H1 (cell line): ENCODE results near the gene SSH2. TPM values are rescaled to one million over a fixed set of nuclear protein-coding genes. Genes with fewer than 3 reads are reported as not detected.

Experiments
- CTCF ChIA-PET: fragments of 300-600 bp; sonication (Branson Sonifier 250); formaldehyde crosslinking; loops from one replicate; lab custom pipeline; 2021; ENCODE audit not compliant: partially characterized antibody; lab: Charles Lee
- POLR2A ChIA-PET: fragments of 300-600 bp; sonication (Branson Sonifier 250); formaldehyde crosslinking; loops from one replicate; lab custom pipeline; 2021; ENCODE audit warnings: inconsistent platforms; ENCODE audit not compliant: partially characterized antibody; lab: Charles Lee
- DNase-seq, 2 experiments: peaks; one replicate each; pipeline versions ENCODE4 v3.0.0 to v3.0.0-alpha.2; 2010 to 2022; ENCODE audit warnings: low spot score in 2 of 2, low read depth in 1 of 2, mixed read lengths in 1 of 2
- FAIRE-seq: peaks from 2 replicates; lab custom pipeline; 2011; peaks lifted over from hg19 to GRCh38; lab: Jason Lieb, UNC
- H2AFZ ChIP-seq: 2 replicates; pipeline ENCODE4 v1.8.1; 2012; ENCODE audit warnings: low read length, inconsistent platforms
- H2AK5ac ChIP-seq: 2 replicates; pipeline ENCODE4 v1.6.1; 2013; ENCODE audit warnings: low read depth, low read length
- H2BK120ac ChIP-seq: replicated peaks from 2 replicates; pipeline ENCODE3; 2013; ENCODE audit warnings: low read depth, low read length, inconsistent platforms
- H2BK12ac ChIP-seq: 2 replicates; pipeline ENCODE4 v1.6.1; 2013; ENCODE audit warnings: low read depth, low read length
- H2BK15ac ChIP-seq: 2 replicates; pipeline ENCODE4 v1.6.1; 2013; ENCODE audit warnings: low read length
- H2BK20ac ChIP-seq: 2 replicates; pipeline ENCODE4 v1.6.1; 2013; ENCODE audit warnings: low read length
- H2BK5ac ChIP-seq: 2 replicates; pipeline ENCODE4 v1.6.1; 2013; ENCODE audit warnings: low read depth, low read length
- H3K14ac ChIP-seq: 2 replicates; pipeline ENCODE4 v1.6.1; 2013; ENCODE audit warnings: inconsistent platforms; ENCODE audit not compliant: insufficient read length
- H3K18ac ChIP-seq: 2 replicates; pipeline ENCODE4 v1.6.1; 2013; ENCODE audit warnings: low read length; ENCODE audit errors: extremely low read depth
- H3K23ac ChIP-seq: 2 replicates; pipeline ENCODE4 v1.6.1; 2013; ENCODE audit warnings: inconsistent platforms; ENCODE audit not compliant: insufficient read length
- H3K23me2 ChIP-seq: 2 replicates; pipeline ENCODE4 v1.6.1; 2013; ENCODE audit warnings: low read depth, low read length
- H3K27ac ChIP-seq: 2 replicates; pipeline ENCODE4 v1.6.1; 2011; ENCODE audit warnings: low read depth, low read length, inconsistent platforms
- H3K27me3 ChIP-seq, 4 experiments: replicated peaks in 1 of 4; 1 replicate in 1 of 4; 2 replicates in 3 of 4; pipeline versions ENCODE4 v1.6.1 to v1.8.1; 2011 to 2013; ENCODE audit warnings: low read length in 3 of 4, mild to moderate bottlenecking in 3 of 4, inconsistent platforms in 2 of 4, mixed read lengths in 2 of 4, moderate library complexity in 1 of 4; ENCODE audit not compliant: control insufficient read depth in 3 of 4, insufficient read depth in 3 of 4; ENCODE audit errors: extremely low read depth in 1 of 4
- H3K36me3 ChIP-seq, 4 experiments: 2 replicates each; pipeline versions ENCODE4 v1.6.1 to v1.8.1; 2011 to 2013; ENCODE audit warnings: mild to moderate bottlenecking in 4 of 4, low read length in 3 of 4, moderate library complexity in 2 of 4, control low read depth in 1 of 4, inconsistent platforms in 1 of 4; ENCODE audit not compliant: insufficient read depth in 4 of 4, control insufficient read depth in 2 of 4
- H3K4ac ChIP-seq: replicated peaks from 2 replicates; pipeline ENCODE3; 2013; ENCODE audit warnings: low read length, low read depth, mixed read lengths, inconsistent platforms; ENCODE audit not compliant: insufficient read length
- H3K4me1 ChIP-seq, 4 experiments: replicated peaks in 1 of 4; 1 replicate in 1 of 4; 2 replicates in 3 of 4; pipeline versions ENCODE4 v1.6.1 to v1.8.1; 2011 to 2013; ENCODE audit warnings: low read length in 3 of 4, inconsistent platforms in 2 of 4, mixed read lengths in 1 of 4; ENCODE audit not compliant: insufficient read depth in 4 of 4, control insufficient read depth in 3 of 4
- H3K4me2 ChIP-seq, 2 experiments: 2 replicates each; pipeline versions ENCODE4 v1.6.1 to v1.8.1; 2011 to 2013; ENCODE audit warnings: low read depth in 2 of 2, low read length in 2 of 2, control low read depth in 1 of 2, inconsistent platforms in 1 of 2, mild to moderate bottlenecking in 1 of 2; ENCODE audit not compliant: insufficient read depth in 1 of 2
- H3K4me3 ChIP-seq, 4 experiments: fragments of 200-600, 300-600 bp in 1 of 4; sonication (generic), shearing (Covaris generic), sonication (Bioruptor Twin) in 1 of 4; 2 replicates each; pipeline versions ENCODE4 v1.5.1 to v1.8.1; 2011 to 2016; ENCODE audit warnings: low read length in 4 of 4, low read depth in 3 of 4, control low read depth in 2 of 4, inconsistent platforms in 2 of 4, mild to moderate bottlenecking in 2 of 4, mixed read lengths in 1 of 4, moderate library complexity in 1 of 4; ENCODE audit not compliant: insufficient read depth in 2 of 4; ENCODE audit errors: extremely low read depth in 1 of 4
- H3K56ac ChIP-seq: replicated peaks from 2 replicates; pipeline ENCODE3; 2013; ENCODE audit warnings: low read depth, mild to moderate bottlenecking, mixed read lengths, low read length, inconsistent platforms; ENCODE audit not compliant: insufficient read length
- H3K79me1 ChIP-seq: 2 replicates; pipeline ENCODE4 v1.6.1; 2013; ENCODE audit warnings: low read depth, low read length, control low read depth
- H3K79me2 ChIP-seq, 2 experiments: 2 replicates each; pipeline versions ENCODE4 v1.6.1 to v1.8.1; 2012 to 2013; ENCODE audit warnings: low read length in 2 of 2, mild to moderate bottlenecking in 2 of 2, inconsistent platforms in 1 of 2; ENCODE audit not compliant: insufficient read depth in 2 of 2, control insufficient read depth in 1 of 2
- H3K9ac ChIP-seq, 4 experiments: replicated peaks in 1 of 4; 1 replicate in 1 of 4; 2 replicates in 3 of 4; pipeline versions ENCODE4 v1.6.1 to v1.8.1; 2011 to 2013; ENCODE audit warnings: low read depth in 3 of 4, low read length in 3 of 4, control low read depth in 2 of 4, mild to moderate bottlenecking in 2 of 4, moderate library complexity in 2 of 4, inconsistent platforms in 1 of 4; ENCODE audit errors: extremely low read depth in 1 of 4
- H3K9me3 ChIP-seq, 2 experiments: 2 replicates each; pipeline versions ENCODE4 v1.6.1 to v1.8.1; 2012 to 2013; ENCODE audit warnings: mild to moderate bottlenecking in 2 of 2, moderate library complexity in 2 of 2, control low read depth in 1 of 2, inconsistent platforms in 1 of 2, low read depth in 1 of 2, low read length in 1 of 2, mixed read lengths in 1 of 2; ENCODE audit not compliant: insufficient read depth in 2 of 2
- H4K20me1 ChIP-seq, 2 experiments: replicated peaks in 1 of 2; 2 replicates each; pipeline versions ENCODE3 to v1.8.1; 2011 to 2013; ENCODE audit warnings: inconsistent platforms in 2 of 2, low read length in 2 of 2, mild to moderate bottlenecking in 1 of 2; ENCODE audit not compliant: insufficient read depth in 2 of 2, control insufficient read depth in 1 of 2
- H4K5ac ChIP-seq: 2 replicates; pipeline ENCODE4 v1.6.1; 2013; ENCODE audit warnings: low read length, low read depth, mixed read lengths, inconsistent platforms; ENCODE audit not compliant: insufficient read length
- H4K8ac ChIP-seq: 2 replicates; pipeline ENCODE4 v1.8.0; 2013; ENCODE audit warnings: mild to moderate bottlenecking, moderate library complexity, low read length, inconsistent platforms; ENCODE audit not compliant: insufficient read depth; ENCODE audit errors: extremely low read depth
- H4K91ac ChIP-seq: replicated peaks from 2 replicates; pipeline ENCODE3; 2013; ENCODE audit warnings: low read length, mixed read lengths, inconsistent platforms; ENCODE audit not compliant: insufficient read length
- MAX ChIP-seq: IDR thresholded peaks from 2 replicates; pipeline ENCODE4 v1.6.1; 2012; ENCODE audit warnings: inconsistent platforms
- WGBS, 2 experiments: shearing (Covaris generic) in 1 of 2; methylation state at CpG; one replicate each; pipeline versions ENCODE4 v1.1.6 to v1.1.7; 2013 to 2015; ENCODE audit warnings: low lambda C conversion rate in 2 of 2, mixed read lengths in 2 of 2, inconsistent platforms in 1 of 2, low coverage in 1 of 2, missing lambda C conversion rate in 1 of 2; ENCODE audit not compliant: insufficient replicate concordance in 2 of 2, insufficient coverage in 1 of 2, insufficient read length in 1 of 2; ENCODE audit errors: extremely low coverage in 1 of 2, missing lambda C conversion rate in 1 of 2; 5-methylcytosine and 5-hydroxymethylcytosine counted together
- long read RNA-seq, 2 experiments: library from RNA in 1 of 2; library from capped mRNA in 1 of 2; stranded (forward); transcript quantifications; one replicate each; pipeline ENCODE4 v2.0.0, GENCODE V29; 2021; ENCODE audit warnings: inconsistent platforms in 1 of 2
- polyA minus RNA-seq, 3 experiments: library from RNA; depleted of rRNA, polyadenylated mRNA; stranded (reverse); fragments of >200 nt; gene quantifications; 1 replicate in 2 of 3; 2 replicates in 1 of 3; pipeline ENCODE4 v1.2.3, GENCODE V29; 2011
- polyA plus RNA-seq, 7 experiments: library from polyadenylated mRNA; depleted of rRNA in 3 of 7; stranded (reverse) in 5 of 7; unstranded in 2 of 7; fragments of >200 nt in 5 of 7; fragments of 200-250 nt in 2 of 7; gene quantifications; 1 replicate in 5 of 7; 2 replicates in 1 of 7; 4 replicates in 1 of 7; pipeline versions ENCODE4 v1.2.1 to v1.2.3, GENCODE V29; 2011 to 2013; ENCODE audit warnings: missing spikeins in 2 of 7, mixed read lengths in 2 of 7
- total RNA-seq: library from RNA; stranded (reverse); fragmentation: NEBNext Ultra II Directional; extraction: Animal tissue kit (Norgen Biotek cat#: 25700); gene quantifications from 2 replicates; pipeline ENCODE4 v1.2.1, GENCODE V29; 2021

Gene SSH2, protein sequence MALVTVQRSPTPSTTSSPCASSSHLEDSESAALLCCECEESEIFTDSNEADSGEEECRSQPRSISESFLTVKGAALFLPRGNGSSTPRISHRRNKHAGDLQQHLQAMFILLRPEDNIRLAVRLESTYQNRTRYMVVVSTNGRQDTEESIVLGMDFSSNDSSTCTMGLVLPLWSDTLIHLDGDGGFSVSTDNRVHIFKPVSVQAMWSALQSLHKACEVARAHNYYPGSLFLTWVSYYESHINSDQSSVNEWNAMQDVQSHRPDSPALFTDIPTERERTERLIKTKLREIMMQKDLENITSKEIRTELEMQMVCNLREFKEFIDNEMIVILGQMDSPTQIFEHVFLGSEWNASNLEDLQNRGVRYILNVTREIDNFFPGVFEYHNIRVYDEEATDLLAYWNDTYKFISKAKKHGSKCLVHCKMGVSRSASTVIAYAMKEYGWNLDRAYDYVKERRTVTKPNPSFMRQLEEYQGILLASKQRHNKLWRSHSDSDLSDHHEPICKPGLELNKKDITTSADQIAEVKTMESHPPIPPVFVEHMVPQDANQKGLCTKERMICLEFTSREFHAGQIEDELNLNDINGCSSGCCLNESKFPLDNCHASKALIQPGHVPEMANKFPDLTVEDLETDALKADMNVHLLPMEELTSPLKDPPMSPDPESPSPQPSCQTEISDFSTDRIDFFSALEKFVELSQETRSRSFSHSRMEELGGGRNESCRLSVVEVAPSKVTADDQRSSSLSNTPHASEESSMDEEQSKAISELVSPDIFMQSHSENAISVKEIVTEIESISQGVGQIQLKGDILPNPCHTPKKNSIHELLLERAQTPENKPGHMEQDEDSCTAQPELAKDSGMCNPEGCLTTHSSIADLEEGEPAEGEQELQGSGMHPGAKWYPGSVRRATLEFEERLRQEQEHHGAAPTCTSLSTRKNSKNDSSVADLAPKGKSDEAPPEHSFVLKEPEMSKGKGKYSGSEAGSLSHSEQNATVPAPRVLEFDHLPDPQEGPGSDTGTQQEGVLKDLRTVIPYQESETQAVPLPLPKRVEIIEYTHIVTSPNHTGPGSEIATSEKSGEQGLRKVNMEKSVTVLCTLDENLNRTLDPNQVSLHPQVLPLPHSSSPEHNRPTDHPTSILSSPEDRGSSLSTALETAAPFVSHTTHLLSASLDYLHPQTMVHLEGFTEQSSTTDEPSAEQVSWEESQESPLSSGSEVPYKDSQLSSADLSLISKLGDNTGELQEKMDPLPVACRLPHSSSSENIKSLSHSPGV (N-terminal part only)
- 15.9 and 18.1 TPM in 2 replicates for total RNA-seq
- 5.2 and 5.4 TPM in 2 replicates for polyA plus RNA-seq (2011; rRNA removed)
- polyA plus RNA-seq (2011; cell fraction: cytosol; rRNA removed): 5.2 TPM
- 7.3 TPM for polyA plus RNA-seq (2011; cell fraction: nucleus; rRNA removed)
- polyA plus RNA-seq (2012, experiment 1 of 2): 6.1 to 7.9 TPM (median 7.0 TPM) in 4 replicates
- 5.5 TPM for polyA plus RNA-seq (2012, experiment 2 of 2)
- 9.6 TPM for polyA plus RNA-seq (2013, experiment 1 of 2)
- 8.2 TPM for polyA plus RNA-seq (2013, experiment 2 of 2)
- 22.6 and 34.8 TPM in 2 replicates for polyA minus RNA-seq (2011; rRNA and poly(A)+ RNA removed)
- 15.2 TPM for polyA minus RNA-seq (2011; cell fraction: cytosol; rRNA and poly(A)+ RNA removed)
- polyA minus RNA-seq (2011; cell fraction: nucleus; rRNA and poly(A)+ RNA removed): 19.5 TPM
- long read RNA-seq, experiment 1, partial matches to known transcripts: 0 of 7 reads
- long read RNA-seq, experiment 1, other reads (novel, unspliced or antisense): 5 of 7 reads
- long read RNA-seq, experiment 2, partial matches to known transcripts: 0 of 2 reads
- long read RNA-seq, experiment 2, other reads (novel, unspliced or antisense): 0 of 2 reads

GRCh38 chr17:29929533-29930408 lies at the start of gene SSH2:
Gene SSH2, minus strand, starts transcription at chr17:29930228. Its CDS starts 228 bp downstream, at chr17:29930000.
- Histone ChIP-seq H2BK15ac (no peak within 1 kb of the TSS; the same call in 1 of the 2 replicates), H3K4me1 (peaks cover 0 to 9% (median 2%) of the 10 kb centered on the region in 4 experiments; a peak in 4 of 7 replicates), H3K79me1 (no peaks in the 10 kb centered on the region), H3K27me3 (peaks cover 0 to 3% (median 0%) of the 10 kb centered on the region in 4 experiments; a peak in 1 of 7 replicates), H3K9me3 (no peaks in the 10 kb centered on the region), H2BK5ac (peak within 1 kb of the TSS; percentile 64), H2BK120ac (no peak within 1 kb of the TSS), H4K8ac (no peak within 1 kb of the TSS), H3K56ac (peak within 1 kb of the TSS; percentile 80), H2BK12ac (no peak within 1 kb of the TSS), H2AK5ac (no peak within 1 kb of the TSS), H3K27ac (peak within 1 kb of the TSS; percentile 27; the same call in 1 of the 2 replicates), H3K4me2 (peak within 1 kb of the TSS; percentile 80 to 89), H4K20me1 (no peaks in the 10 kb centered on the region), H3K18ac (peak within 1 kb of the TSS; percentile 86), H4K5ac (peak within 1 kb of the TSS; percentile 48), H3K9ac (peak within 1 kb of the TSS; percentile 21 to 68 (median 45); a peak in 6 of 7 replicates), H3K14ac (no peak within 1 kb of the TSS), H2AFZ (peak within 1 kb of the TSS; percentile 97), H3K4me3 (peak within 1 kb of the TSS; percentile 84 to 96 (median 86)), H3K23me2 (peaks cover 4% of the 10 kb centered on the region; the same call in 1 of the 2 replicates), H3K23ac (no peak within 1 kb of the TSS), H3K4ac (no peak within 1 kb of the TSS), H3K36me3 (no peaks in the 10 kb centered on the region), H2BK20ac (no peak within 1 kb of the TSS), H4K91ac (peak within 1 kb of the TSS; percentile 25), H3K79me2 (peaks cover 0 to 28% of the 10 kb centered on the region in 2 experiments; a peak in 2 of 4 replicates)
- DNase-seq: peak in 1 of 2 experiments; percentile 88
- peak; percentile 65 for FAIRE-seq
- 1% methylated on average over 47 of the region's 71 CpGs; no CpG with 5 or more reads in 1 of the 2 experiments for WGBS, 2 experiments
- CTCF ChIA-PET: interaction anchor here (0.6 to 9.7 kb wide), 15 partner anchors 11 to 307 kb away, joined by 3 to 170 read pairs (median 11); partner anchors contain the start of genes CORO6 and EFCAB5
- POLR2A ChIA-PET: interaction anchor here (0.6 to 1.4 kb wide), 7 partner anchors 8 to 307 kb away, joined by 3 to 4 read pairs (median 3); partner anchors contain the start of gene CORO6
- peak; percentile 80 for TF ChIP-seq MAX
